Esophagus squamous epithelium (tissue), 5 donors: ENCODE results near the gene PAK1. TPM values are rescaled to one million over a fixed set of nuclear protein-coding genes. Genes with fewer than 3 reads are reported as not detected.
"Not testable (repeated sequence)": the region's sequence is repeated elsewhere in the genome, so short reads cannot be mapped to it uniquely, and the experiment has no call there.

Experiments used
- DNase-seq: peaks from one replicate; lab custom pipeline; 2025; lab: John Stamatoyannopoulos, UW
- H3K27ac ChIP-seq, 4 donors: fragments of 200-600 bp; sonication (generic); one replicate each; pipeline ENCODE4 v1.5.1; 2016 to 2019; ENCODE audit warnings: mild to moderate bottlenecking in 1 of 4
- H3K27me3 ChIP-seq, 4 donors: fragments of 200-600 bp; sonication (generic); 1 replicate in 3 of 4; 2 replicates in 1 of 4; pipeline versions ENCODE4 v1.5.1 to v1.6.0; 2017 to 2021; ENCODE audit warnings: antibody characterized with exemption in 1 of 4
- H3K36me3 ChIP-seq, 3 donors: fragments of 200-600 bp; sonication (generic); one replicate each; pipeline ENCODE4 v1.5.1; 2016 to 2019
- H3K4me1 ChIP-seq, 3 donors: fragments of 200-600 bp; sonication (generic); one replicate each; pipeline ENCODE4 v1.5.1; 2017 to 2019
- H3K4me3 ChIP-seq, 4 donors: fragments of 200-600 bp; sonication (generic); 1 replicate in 3 of 4; 2 replicates in 1 of 4; pipeline ENCODE4 v1.5.1; 2016 to 2019; ENCODE audit warnings: mild to moderate bottlenecking in 2 of 4, moderate library complexity in 1 of 4
- H3K9me3 ChIP-seq, 3 donors: fragments of 200-600 bp; sonication (generic); one replicate each; pipeline ENCODE4 v1.5.1; 2016 to 2019
- CTCF ChIP-seq, 6 experiments: fragments of 450-650 bp in 4 of 6; fragments of 200-600 bp in 2 of 6; sonication (generic) in 2 of 6; IDR thresholded peaks; one replicate each; pipeline ENCODE4 v1.5.1; 2016 to 2019; ENCODE audit warnings: antibody characterized with exemption in 6 of 6, mild to moderate bottlenecking in 4 of 6, moderate library complexity in 4 of 6
- POLR2A ChIP-seq, 4 donors: fragments of 450-650 bp; IDR thresholded peaks; one replicate each; pipeline ENCODE4 v1.6.1; 2017; ENCODE audit warnings: antibody characterized with exemption in 4 of 4, mild to moderate bottlenecking in 4 of 4, moderate library complexity in 3 of 4
- WGBS, 2 donors: methylation state at CpG; one replicate each; pipeline ENCODE4 v1.1.5; 2018; 5-methylcytosine and 5-hydroxymethylcytosine counted together
- intact Hi-C: fragments of 100-400 bp; cut with DNase I; formaldehyde crosslinking; loops from one replicate; pipeline ENCODE4 v1.15.0; 2022
- total RNA-seq, 4 donors: library from RNA; depleted of rRNA; stranded (reverse); fragments of >200 nt; gene quantifications; one replicate each; pipeline ENCODE4 v1.1.0, GENCODE V29; 2016
- donor health status: DM: yes; HTN: yes; CAD: no.

Gene PAK1
- total RNA-seq, 4 donors from 2014 or later, result 17.4 to 41.6 (median 24.8) TPM

- Histone ChIP-seq H3K4me3 (no peak overlapping the region), H3K4me1 (peaks cover 5 to 41% (median 16%) of the 10 kb centered on the region in 3 donors), H3K9me3 (no peaks in the 10 kb centered on the region), H3K27me3 (peaks cover 0 to 6% (median 0%) of the 10 kb centered on the region in 4 donors), H3K27ac (no peak overlapping the region), H3K36me3 (no peaks in the 10 kb centered on the region)
- TF ChIP-seq POLR2A (IDR thresholded peaks at IDR 0.05) (no peak), CTCF (IDR thresholded peaks at IDR 0.05) (no peak)
- intact Hi-C loops, result no loop called here
- no peak for DNase-seq
- 26 to 40% methylated on average over 4 of the region's 4 CpGs for WGBS, 2 donors
Observed at GRCh38 chr11:77502346-77502905, 28.5 kb upstream of the PAK1 start.

- no peak for DNase-seq
- TF ChIP-seq CTCF (IDR thresholded peaks at IDR 0.05) (no peak), POLR2A (IDR thresholded peaks at IDR 0.05) (no peak)
- H3K4me1 ChIP-seq, result peaks cover 5 to 35% (median 12%) of the 10 kb centered on the region in 3 donors
- no peaks in the 10 kb centered on the region for H3K9me3 ChIP-seq
- no peaks in the 10 kb centered on the region for H3K36me3 ChIP-seq
- H3K27me3 ChIP-seq, result peaks cover 0 to 6% (median 0%) of the 10 kb centered on the region in 4 donors
- intact Hi-C loops, result no loop called here
- H3K4me3 ChIP-seq, result no peak overlapping the region
- no peak overlapping the region for H3K27ac ChIP-seq
- WGBS, 2 donors, result 47 to 53% methylated on average over 2 of the region's 2 CpGs
Observed at GRCh38 chr11:77501758-77502157, 27.9 kb upstream of the PAK1 start.

- TF ChIP-seq CTCF (IDR thresholded peaks at IDR 0.05) (no peak), POLR2A (IDR thresholded peaks at IDR 0.05) (no peak)
- 15 to 44% methylated on average over 1 of the region's 1 CpG for WGBS, 2 donors
- DNase-seq, result no peak
- peaks cover 0 to 6% (median 0%) of the 10 kb centered on the region in 4 donors for H3K27me3 ChIP-seq
- intact Hi-C loops, result no loop called here
- H3K27ac ChIP-seq, result no peak overlapping the region
- no peaks in the 10 kb centered on the region for H3K9me3 ChIP-seq
- H3K36me3 ChIP-seq, result no peaks in the 10 kb centered on the region
- no peak overlapping the region for H3K4me3 ChIP-seq
- peaks cover 0 to under 1% (median 0%) of the 10 kb centered on the region in 3 donors for H3K4me1 ChIP-seq
Observed at GRCh38 chr11:77497368-77497767, 23.5 kb upstream of the PAK1 start.

- H3K4me3 ChIP-seq, result no peak overlapping the region
- H3K4me1 ChIP-seq, result no peaks in the 10 kb centered on the region
- TF ChIP-seq POLR2A (IDR thresholded peaks at IDR 0.05) (no peak), CTCF (IDR thresholded peaks at IDR 0.05) (no peak)
- H3K27ac ChIP-seq, result no peak overlapping the region
- no peak for DNase-seq
- WGBS, 2 donors, result 87 to 93% methylated on average over 1 of the region's 1 CpG
- H3K9me3 ChIP-seq, result no peaks in the 10 kb centered on the region
- no peaks in the 10 kb centered on the region for H3K27me3 ChIP-seq
- no peaks in the 10 kb centered on the region for H3K36me3 ChIP-seq
- intact Hi-C loops, result no loop called here
Observed at GRCh38 chr11:77495526-77495925, 21.6 kb upstream of the PAK1 start.

- no CpG with 5 or more reads among the region's 28 CpGs for WGBS, 2 donors
- H3K9me3 ChIP-seq, H3K4me3 ChIP-seq, H3K27me3 ChIP-seq, DNase-seq, H3K4me1 ChIP-seq, H3K27ac ChIP-seq, H3K36me3 ChIP-seq, intact Hi-C loops: not testable (repeated sequence)
Observed at GRCh38 chr11:77490035-77490434, 16.1 kb upstream of the PAK1 start.

- Histone ChIP-seq H3K4me1 (no peaks in the 10 kb centered on the region), H3K27me3 (peaks cover 0 to 7% (median 0%) of the 10 kb centered on the region in 4 donors), H3K4me3 (no peak overlapping the region), H3K27ac (no peak overlapping the region), H3K36me3 (no peaks in the 10 kb centered on the region), H3K9me3 (no peaks in the 10 kb centered on the region)
- TF ChIP-seq POLR2A (IDR thresholded peaks at IDR 0.05) (no peak), CTCF (IDR thresholded peaks at IDR 0.05) (no peak)
- 60 to 100% methylated on average over 1 of the region's 2 CpGs for WGBS, 2 donors
- DNase-seq, result no peak
- intact Hi-C loops, result no loop called here
Observed at GRCh38 chr11:77487790-77488189, 13.9 kb upstream of the PAK1 start.
